ENCODE results near the gene LIME1.

Gene LIME1

DNA sequence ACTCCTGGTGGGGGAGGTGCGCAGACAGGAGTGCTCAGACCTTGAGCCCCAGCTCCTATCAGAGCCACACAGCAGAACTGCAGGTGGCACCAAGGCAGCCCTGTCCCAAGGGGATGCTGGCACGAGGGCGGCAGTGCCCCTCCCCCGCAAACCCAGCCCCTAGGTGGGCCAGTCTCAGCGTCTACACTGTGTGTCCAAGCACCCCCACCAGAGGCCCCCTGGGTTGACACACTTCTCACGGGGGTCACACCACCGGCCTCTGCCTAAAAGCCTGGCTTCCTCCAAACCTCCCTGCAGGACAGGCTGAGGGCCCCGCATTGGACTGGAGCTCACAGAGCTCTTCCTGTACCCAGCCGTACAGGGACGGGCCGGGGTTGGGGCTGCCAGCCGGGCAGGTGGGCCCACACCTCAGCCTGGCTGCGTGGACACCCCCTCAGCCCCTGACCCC lies 11.2 kb downstream of the LIME1 start:
- DNase-seq, result no peak
- Histone ChIP-seq H3K36me3 (ENCODE audit: control insufficient read depth in 1 of 2, insufficient read depth in 2 of 2, low read depth in 1 of 2, low read length in 2 of 2) (peaks cover 14 to 62% of the 10 kb centered on the region in 2 experiments), H3K9me3 (ENCODE audit: control insufficient read depth, low read length) (no peaks in the 10 kb centered on the region), H2BK15ac (ENCODE audit: low read depth, poor library complexity, severe bottlenecking) (no peak overlapping the region), H3K18ac (ENCODE audit: low read depth in 1 of 2, low read length in 2 of 2) (no peak overlapping the region), H2AK5ac (ENCODE audit: low read length, severe bottlenecking) (no peak overlapping the region), H3K23ac (ENCODE audit: low read length in 2 of 2) (no peak overlapping the region), H4K8ac (ENCODE audit: low read length) (no peak overlapping the region), H3K79me1 (replicated peaks; ENCODE audit: low read length, poor library complexity, severe bottlenecking) (peaks cover 2% of the 10 kb centered on the region), H3K4me2 (ENCODE audit: low read length, poor library complexity, severe bottlenecking) (no peak overlapping the region), H3K27me3 (ENCODE audit: control insufficient read depth in 1 of 2, insufficient read depth in 1 of 2, low read length in 2 of 2) (no peaks in the 10 kb centered on the region), H3K14ac (ENCODE audit: low read length in 2 of 2) (no peak overlapping the region), H2AFZ (ENCODE audit: low read depth, low read length) (no peak overlapping the region), H3K4me3 (ENCODE audit: insufficient read depth in 1 of 2, low read depth in 1 of 2, low read length in 2 of 2) (no peak overlapping the region), H2BK120ac (ENCODE audit: low read depth, low read length) (no peak overlapping the region), H3K27ac (ENCODE audit: low read length, poor library complexity, severe bottlenecking) (no peak overlapping the region), H3K4ac (ENCODE audit: low read depth in 1 of 2, low read length in 2 of 2) (no peak overlapping the region), H4K91ac (ENCODE audit: low read length) (no peak overlapping the region), H3K9ac (ENCODE audit: low read length) (no peak overlapping the region), H2BK5ac (ENCODE audit: low read depth, low read length, poor library complexity, severe bottlenecking) (no peak overlapping the region), H3K4me1 (ENCODE audit: control insufficient read depth, insufficient read depth, low read depth, low read length) (peaks cover 2% of the 10 kb centered on the region), H2BK12ac (ENCODE audit: low read length in 2 of 2) (no peak overlapping the region)
- 88% methylated on average over 12 of the region's 13 CpGs for WGBS

- Histone ChIP-seq H3K79me1 (replicated peaks; ENCODE audit: low read length, poor library complexity, severe bottlenecking) (peaks cover 4% of the 10 kb centered on the region), H4K91ac (ENCODE audit: low read length) (no peak overlapping the region), H2AFZ (ENCODE audit: low read depth, low read length) (no peak overlapping the region), H3K23ac (ENCODE audit: low read length in 2 of 2) (no peak overlapping the region), H3K9ac (ENCODE audit: low read length) (no peak overlapping the region), H2BK5ac (ENCODE audit: low read depth, low read length, poor library complexity, severe bottlenecking) (no peak overlapping the region), H2AK5ac (ENCODE audit: low read length, severe bottlenecking) (no peak overlapping the region), H3K9me3 (ENCODE audit: control insufficient read depth, low read length) (no peaks in the 10 kb centered on the region), H3K27me3 (ENCODE audit: control insufficient read depth in 1 of 2, insufficient read depth in 1 of 2, low read length in 2 of 2) (no peaks in the 10 kb centered on the region), H4K8ac (ENCODE audit: low read length) (no peak overlapping the region), H3K4me1 (ENCODE audit: control insufficient read depth, insufficient read depth, low read depth, low read length) (no peaks in the 10 kb centered on the region), H3K4ac (ENCODE audit: low read depth in 1 of 2, low read length in 2 of 2) (no peak overlapping the region), H3K4me3 (ENCODE audit: insufficient read depth in 1 of 2, low read depth in 1 of 2, low read length in 2 of 2) (no peak overlapping the region), H3K27ac (ENCODE audit: low read length, poor library complexity, severe bottlenecking) (no peak overlapping the region), H2BK120ac (ENCODE audit: low read depth, low read length) (no peak overlapping the region), H3K14ac (ENCODE audit: low read length in 2 of 2) (no peak overlapping the region), H2BK12ac (ENCODE audit: low read length in 2 of 2) (no peak overlapping the region), H3K18ac (ENCODE audit: low read depth in 1 of 2, low read length in 2 of 2) (no peak overlapping the region), H3K4me2 (ENCODE audit: low read length, poor library complexity, severe bottlenecking) (no peak overlapping the region), H2BK15ac (ENCODE audit: low read depth, poor library complexity, severe bottlenecking) (no peak overlapping the region), H3K36me3 (ENCODE audit: control insufficient read depth in 1 of 2, insufficient read depth in 2 of 2, low read depth in 1 of 2, low read length in 2 of 2) (peaks cover 9 to 59% of the 10 kb centered on the region in 2 experiments)
- no peak for DNase-seq
- WGBS, result 79% methylated on average over 19 of the region's 20 CpGs
Measured at GRCh38 chr20:63748070-63748933, 11.8 kb downstream of the LIME1 start.

DNA sequence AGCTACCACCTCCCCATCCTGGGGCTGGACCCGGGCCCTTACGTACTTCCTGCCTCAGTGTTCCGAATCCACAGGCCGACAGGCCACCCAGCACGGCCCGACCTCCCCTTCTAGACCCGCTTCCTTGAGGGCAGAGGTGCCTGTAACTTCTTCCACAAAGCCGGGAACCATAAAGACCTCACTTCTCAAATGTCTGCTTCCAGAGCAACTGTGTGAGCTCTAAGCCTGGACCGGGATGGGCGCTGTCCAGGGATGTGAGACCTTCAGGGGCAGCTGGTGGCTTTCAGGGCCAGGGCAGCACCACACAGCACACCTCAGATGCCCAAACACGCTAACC lies 12.4 kb downstream of the LIME1 start:
- H2BK15ac ChIP-seq (ENCODE audit: low read depth, poor library complexity, severe bottlenecking), result no peak overlapping the region

GRCh38 chr20:63749597-63750508 lies 13.4 kb downstream of the LIME1 start:
- H2BK15ac ChIP-seq (ENCODE audit: low read depth, poor library complexity, severe bottlenecking), result no peak overlapping the region
- H4K8ac ChIP-seq (ENCODE audit: low read length), result no peak overlapping the region
- no peaks in the 10 kb centered on the region for H3K4me1 ChIP-seq (ENCODE audit: control insufficient read depth, insufficient read depth, low read depth, low read length)
- H3K27ac ChIP-seq (ENCODE audit: low read length, poor library complexity, severe bottlenecking), result no peak overlapping the region
- no peak overlapping the region for H4K91ac ChIP-seq (ENCODE audit: low read length)
- no peak overlapping the region for H2BK5ac ChIP-seq (ENCODE audit: low read depth, low read length, poor library complexity, severe bottlenecking)
- 95% methylated on average over 16 of the region's 16 CpGs for WGBS
- H3K36me3 ChIP-seq (ENCODE audit: control insufficient read depth in 1 of 2, insufficient read depth in 2 of 2, low read depth in 1 of 2, low read length in 2 of 2), result peaks cover 0 to 56% of the 10 kb centered on the region in 2 experiments
- H2BK120ac ChIP-seq (ENCODE audit: low read depth, low read length), result no peak overlapping the region
- H3K23ac ChIP-seq (ENCODE audit: low read length in 2 of 2), result no peak overlapping the region
- H3K4me2 ChIP-seq (ENCODE audit: low read length, poor library complexity, severe bottlenecking), result no peak overlapping the region
- H2BK12ac ChIP-seq (ENCODE audit: low read length in 2 of 2), result no peak overlapping the region
- no peaks in the 10 kb centered on the region for H3K27me3 ChIP-seq (ENCODE audit: control insufficient read depth in 1 of 2, insufficient read depth in 1 of 2, low read length in 2 of 2)
- no peak overlapping the region for H3K18ac ChIP-seq (ENCODE audit: low read depth in 1 of 2, low read length in 2 of 2)
- no peak overlapping the region for H3K4me3 ChIP-seq (ENCODE audit: insufficient read depth in 1 of 2, low read depth in 1 of 2, low read length in 2 of 2)
- no peaks in the 10 kb centered on the region for H3K9me3 ChIP-seq (ENCODE audit: control insufficient read depth, low read length)
- DNase-seq, result no peak
- H2AFZ ChIP-seq (ENCODE audit: low read depth, low read length), result no peak overlapping the region
- no peak overlapping the region for H2AK5ac ChIP-seq (ENCODE audit: low read length, severe bottlenecking)
- H3K4ac ChIP-seq (ENCODE audit: low read depth in 1 of 2, low read length in 2 of 2), result no peak overlapping the region
- H3K9ac ChIP-seq (ENCODE audit: low read length), result no peak overlapping the region
- peak overlapping the region in 1 of 2 experiments; percentile 11 for H3K14ac ChIP-seq (ENCODE audit: low read length in 2 of 2)
- H3K79me1 ChIP-seq (replicated peaks; ENCODE audit: low read length, poor library complexity, severe bottlenecking), result peaks cover 7% of the 10 kb centered on the region

More for the DNA sequence above, 12.4 kb downstream of the LIME1 start:
- Histone ChIP-seq H3K4me3 (ENCODE audit: insufficient read depth in 1 of 2, low read depth in 1 of 2, low read length in 2 of 2) (no peak overlapping the region), H2BK5ac (ENCODE audit: low read depth, low read length, poor library complexity, severe bottlenecking) (no peak overlapping the region), H2AK5ac (ENCODE audit: low read length, severe bottlenecking) (no peak overlapping the region), H3K9ac (ENCODE audit: low read length) (no peak overlapping the region), H3K18ac (ENCODE audit: low read depth in 1 of 2, low read length in 2 of 2) (no peak overlapping the region), H3K27me3 (ENCODE audit: control insufficient read depth in 1 of 2, insufficient read depth in 1 of 2, low read length in 2 of 2) (no peaks in the 10 kb centered on the region), H2BK12ac (ENCODE audit: low read length in 2 of 2) (no peak overlapping the region), H2BK120ac (ENCODE audit: low read depth, low read length) (no peak overlapping the region), H2AFZ (ENCODE audit: low read depth, low read length) (no peak overlapping the region), H3K9me3 (ENCODE audit: control insufficient read depth, low read length) (no peaks in the 10 kb centered on the region), H4K91ac (ENCODE audit: low read length) (no peak overlapping the region), H4K8ac (ENCODE audit: low read length) (no peak overlapping the region), H3K36me3 (ENCODE audit: control insufficient read depth in 1 of 2, insufficient read depth in 2 of 2, low read depth in 1 of 2, low read length in 2 of 2) (peaks cover 3 to 57% of the 10 kb centered on the region in 2 experiments), H3K23ac (ENCODE audit: low read length in 2 of 2) (no peak overlapping the region), H3K14ac (ENCODE audit: low read length in 2 of 2) (no peak overlapping the region), H3K27ac (ENCODE audit: low read length, poor library complexity, severe bottlenecking) (no peak overlapping the region), H3K4me2 (ENCODE audit: low read length, poor library complexity, severe bottlenecking) (no peak overlapping the region), H3K4ac (ENCODE audit: low read depth in 1 of 2, low read length in 2 of 2) (no peak overlapping the region), H3K79me1 (replicated peaks; ENCODE audit: low read length, poor library complexity, severe bottlenecking) (peaks cover 4% of the 10 kb centered on the region), H3K4me1 (ENCODE audit: control insufficient read depth, insufficient read depth, low read depth, low read length) (no peaks in the 10 kb centered on the region)
- WGBS, result 90% methylated on average over 11 of the region's 11 CpGs
- no peak for DNase-seq

All from mesenchymal stem cell (in vitro differentiated cells and primary cell).